WTC11 (cell line): ENCODE data around the gene ATXN2L. TPM values are rescaled to one million over a fixed set of nuclear protein-coding genes. Genes with fewer than 3 reads are reported as not detected.

ENCODE experiments used
- ATAC-seq: fragments of 200-7000 bp; cut with Tn5 transposase; 2 replicates; pipeline ENCODE4 v1.10.0; 2021; ENCODE audit warnings: mild to moderate bottlenecking, moderate library complexity
- CTCF ChIA-PET: fragments of 300-600 bp; sonication (Branson Sonifier 250); formaldehyde crosslinking; loops from one replicate; lab custom pipeline; 2021; ENCODE audit warnings: antibody characterized with exemption; lab: Charles Lee
- POLR2A ChIA-PET: fragments of 350-600 bp; sonication (Branson Sonifier 250); formaldehyde crosslinking; loops from one replicate; lab custom pipeline; 2021; ENCODE audit warnings: antibody characterized with exemption; lab: Charles Lee
- DNase-seq: peaks from one replicate; pipeline ENCODE4 v3.0.0; 2021; ENCODE audit warnings: low spot score
- H3K27ac Mint-ChIP-seq: 2 replicates; pipeline ENCODE4 v1.8.0; 2021; ENCODE audit warnings: mixed read lengths
- H3K27me3 Mint-ChIP-seq: 2 replicates; pipeline ENCODE4 v1.8.0; 2021; ENCODE audit warnings: low read depth, mild to moderate bottlenecking, moderate library complexity, mixed read lengths
- H3K36me3 Mint-ChIP-seq: 2 replicates; pipeline ENCODE4 v1.8.0; 2021; ENCODE audit warnings: mixed read lengths
- H3K4me1 Mint-ChIP-seq: 2 replicates; pipeline ENCODE4 v1.8.0; 2022; ENCODE audit warnings: mixed read lengths
- H3K4me3 Mint-ChIP-seq: 2 replicates; pipeline ENCODE4 v1.8.0; 2021; ENCODE audit warnings: mild to moderate bottlenecking, moderate library complexity, mixed read lengths
- H3K9me3 Mint-ChIP-seq: 2 replicates; pipeline ENCODE4 v1.8.0; 2021; ENCODE audit warnings: mixed read lengths
- ARID4B ChIP-seq: sonication (generic); formaldehyde crosslinking; IDR thresholded peaks from 2 replicates; pipeline ENCODE4 v1.8.0; 2023; ENCODE audit warnings: missing genetic modification reagents, mild to moderate bottlenecking, borderline replicate concordance
- E2F1 ChIP-seq: sonication (generic); formaldehyde crosslinking; IDR thresholded peaks from 2 replicates; pipeline ENCODE4 v1.8.0; 2022; ENCODE audit warnings: mild to moderate bottlenecking, missing genetic modification reagents
- EMX1 ChIP-seq: fragments of 250-450 bp; sonication (Bioruptor Pico); IDR thresholded peaks from 2 replicates; pipeline ENCODE4 v1.8.0; 2021; ENCODE audit warnings: mild to moderate bottlenecking
- ESRRA ChIP-seq: sonication (generic); formaldehyde crosslinking; IDR thresholded peaks from 2 replicates; pipeline ENCODE4 v1.8.1; 2022; ENCODE audit warnings: mild to moderate bottlenecking, missing genetic modification reagents, borderline replicate concordance
- FOXP1 ChIP-seq: sonication (generic); formaldehyde crosslinking; IDR thresholded peaks from 2 replicates; pipeline ENCODE4 v1.8.0; 2022; ENCODE audit warnings: missing genetic modification reagents, mild to moderate bottlenecking, moderate library complexity, borderline replicate concordance
- HMGXB4 ChIP-seq: sonication (generic); formaldehyde crosslinking; IDR thresholded peaks from 2 replicates; pipeline ENCODE4 v1.8.1; 2023; ENCODE audit warnings: mild to moderate bottlenecking, moderate library complexity, missing genetic modification reagents
- IRF1 ChIP-seq: sonication (generic); formaldehyde crosslinking; IDR thresholded peaks from 2 replicates; pipeline ENCODE4 v1.8.0; 2023; ENCODE audit warnings: missing genetic modification reagents
- IRF2 ChIP-seq: sonication (generic); formaldehyde crosslinking; IDR thresholded peaks from 2 replicates; pipeline ENCODE4 v1.8.0; 2022; ENCODE audit warnings: low read depth, missing genetic modification reagents, borderline replicate concordance
- MXD4 ChIP-seq: fragments of 250-450 bp; sonication (Bioruptor Pico); IDR thresholded peaks from 2 replicates; pipeline ENCODE4 v1.8.0; 2021; ENCODE audit warnings: mild to moderate bottlenecking, moderate library complexity, borderline replicate concordance
- NFATC4 ChIP-seq: fragments of 250-450 bp; sonication (Bioruptor Pico); IDR thresholded peaks from 2 replicates; pipeline ENCODE4 v1.9.0; 2021; ENCODE audit warnings: mild to moderate bottlenecking
- TCF7 ChIP-seq: sonication (generic); formaldehyde crosslinking; IDR thresholded peaks from 2 replicates; pipeline ENCODE4 v1.8.0; 2022; ENCODE audit warnings: mild to moderate bottlenecking, low read depth, missing genetic modification reagents, moderate library complexity
- TP53 ChIP-seq: sonication (generic); formaldehyde crosslinking; IDR thresholded peaks from 2 replicates; pipeline ENCODE4 v1.8.1; 2023; ENCODE audit warnings: mild to moderate bottlenecking, missing genetic modification reagents
- ZNF121 ChIP-seq: sonication (generic); formaldehyde crosslinking; IDR thresholded peaks from 2 replicates; pipeline ENCODE4 v1.8.0; 2023; ENCODE audit warnings: missing genetic modification reagents
- ZNF281 ChIP-seq: sonication (generic); formaldehyde crosslinking; IDR thresholded peaks from 2 replicates; pipeline ENCODE4 v1.8.0; 2023; ENCODE audit warnings: mild to moderate bottlenecking, missing genetic modification reagents
- total RNA-seq: library from RNA; stranded (reverse); gene quantifications from 3 replicates; pipeline ENCODE4 v1.2.3, GENCODE V29; 2021

ATXN2L gene
- total RNA-seq, 1 experiment from 2014 or later, result 243 TPM

GRCh38 chr16:28877655-28878000 is 54.8 kb downstream of the ATXN2L start:
- H3K4me1 Mint-ChIP-seq, result peaks cover 27% of the 10 kb centered on the region
- POLR2A ChIA-PET, result no interaction called here
- H3K27ac Mint-ChIP-seq, result no peak overlapping the region
- peaks cover 28% of the 10 kb centered on the region for H3K27me3 Mint-ChIP-seq
- no peaks in the 10 kb centered on the region for H3K9me3 Mint-ChIP-seq
- peaks cover 2% of the 10 kb centered on the region; the same call in 1 of the 2 replicates for H3K36me3 Mint-ChIP-seq
- TF ChIP-seq ARID4B (CRISPR knock-in tag) (no peak), NFATC4 (CRISPR knock-in tag) (no peak), ESRRA (CRISPR knock-in tag) (no peak), ZNF121 (CRISPR knock-in tag) (no peak), HMGXB4 (no peak), ZNF281 (CRISPR knock-in tag) (no peak), E2F1 (CRISPR knock-in tag) (no peak), MXD4 (CRISPR knock-in tag) (no peak), TP53 (CRISPR knock-in tag) (no peak), IRF2 (CRISPR knock-in tag) (no peak), FOXP1 (CRISPR knock-in tag) (no peak), TCF7 (no peak)
- CTCF ChIA-PET, result interaction anchor here (0.5 to 1.0 kb wide), 2 partner anchors 34 to 68 kb away, joined by 3 to 4 read pairs; no protein-coding TSS in a partner anchor
- no peak for ATAC-seq
- no peak for DNase-seq
- peak overlapping the region; percentile 20; the same call in 1 of the 2 replicates for H3K4me3 Mint-ChIP-seq

GRCh38 chr16:28878083-28878926 is 55.5 kb downstream of the ATXN2L start, which contains the start of gene ATP2A1:
Gene ATP2A1 (plus strand): TSS chr16:28878488. CDS start chr16:28878672, 184 bp downstream.
- ATAC-seq, result no peak
- H3K36me3 Mint-ChIP-seq, result peaks cover 2% of the 10 kb centered on the region; the same call in 1 of the 2 replicates
- H3K4me3 Mint-ChIP-seq, result peak within 1 kb of the TSS; percentile 84
- H3K27me3 Mint-ChIP-seq, result peaks cover 28% of the 10 kb centered on the region
- CTCF ChIA-PET, result interaction anchor here (0.5 kb wide), 1 partner anchor 33 kb away, joined by 4 read pairs; no protein-coding TSS in a partner anchor
- no peak within 1 kb of the TSS; the same call in 1 of the 2 replicates for H3K27ac Mint-ChIP-seq
- peaks cover 30% of the 10 kb centered on the region for H3K4me1 Mint-ChIP-seq
- TF ChIP-seq IRF1 (CRISPR knock-in tag) (no peak), EMX1 (CRISPR knock-in tag) (no peak)
- no peak for DNase-seq
- POLR2A ChIA-PET, result no interaction called here
- H3K9me3 Mint-ChIP-seq, result no peaks in the 10 kb centered on the region
